NK-92 treated with Interleukin-12 subunit alpha and Interleukin-12 subunit beta, amount 100 ng/mL, for 24 hours (cell line): Measurements from ENCODE around the gene PM20D2.
"Not testable (repeated sequence)": the region's sequence is repeated elsewhere in the genome, so short reads cannot be mapped to it uniquely, and the experiment has no call there.

ENCODE experiments used
- DNase-seq: peaks from one replicate; lab custom pipeline; 2025; lab: John Stamatoyannopoulos, UW

The PM20D2 gene, protein sequence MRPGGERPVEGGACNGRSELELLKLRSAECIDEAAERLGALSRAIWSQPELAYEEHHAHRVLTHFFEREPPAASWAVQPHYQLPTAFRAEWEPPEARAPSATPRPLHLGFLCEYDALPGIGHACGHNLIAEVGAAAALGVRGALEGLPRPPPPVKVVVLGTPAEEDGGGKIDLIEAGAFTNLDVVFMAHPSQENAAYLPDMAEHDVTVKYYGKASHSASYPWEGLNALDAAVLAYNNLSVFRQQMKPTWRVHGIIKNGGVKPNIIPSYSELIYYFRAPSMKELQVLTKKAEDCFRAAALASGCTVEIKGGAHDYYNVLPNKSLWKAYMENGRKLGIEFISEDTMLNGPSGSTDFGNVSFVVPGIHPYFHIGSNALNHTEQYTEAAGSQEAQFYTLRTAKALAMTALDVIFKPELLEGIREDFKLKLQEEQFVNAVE

DNA sequence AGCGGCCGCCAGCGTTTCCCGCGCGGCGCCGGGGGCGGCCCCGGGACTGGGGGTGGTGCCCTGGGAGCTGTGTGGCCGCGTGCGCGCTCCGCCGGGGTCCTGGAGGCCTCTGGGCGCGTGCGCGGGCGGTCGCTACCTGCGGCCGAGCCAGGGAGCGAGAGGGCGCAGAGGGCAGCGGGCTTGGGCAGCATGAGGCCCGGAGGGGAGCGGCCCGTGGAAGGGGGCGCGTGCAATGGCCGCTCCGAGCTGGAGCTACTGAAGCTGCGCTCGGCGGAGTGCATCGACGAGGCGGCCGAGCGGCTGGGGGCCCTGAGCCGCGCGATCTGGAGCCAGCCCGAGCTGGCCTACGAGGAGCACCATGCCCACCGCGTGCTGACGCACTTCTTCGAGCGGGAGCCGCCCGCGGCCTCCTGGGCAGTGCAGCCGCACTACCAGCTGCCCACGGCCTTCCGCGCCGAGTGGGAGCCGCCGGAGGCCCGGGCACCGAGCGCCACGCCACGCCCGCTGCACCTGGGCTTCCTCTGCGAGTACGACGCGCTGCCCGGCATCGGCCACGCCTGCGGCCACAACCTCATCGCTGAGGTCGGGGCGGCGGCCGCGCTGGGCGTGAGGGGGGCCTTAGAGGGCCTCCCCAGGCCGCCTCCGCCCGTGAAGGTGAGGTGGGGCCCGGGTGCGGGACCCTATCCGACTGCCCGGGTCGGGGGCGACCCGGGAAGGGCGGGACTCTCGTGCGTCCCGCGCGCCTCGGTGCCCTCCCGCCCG is at the start of gene PM20D2:
Gene PM20D2, plus strand, starts transcription at position 100 of the 762 bp plus-strand sequence. Its CDS starts 90 bp downstream, at position 190.
- peak; percentile 85 for DNase-seq

DNA sequence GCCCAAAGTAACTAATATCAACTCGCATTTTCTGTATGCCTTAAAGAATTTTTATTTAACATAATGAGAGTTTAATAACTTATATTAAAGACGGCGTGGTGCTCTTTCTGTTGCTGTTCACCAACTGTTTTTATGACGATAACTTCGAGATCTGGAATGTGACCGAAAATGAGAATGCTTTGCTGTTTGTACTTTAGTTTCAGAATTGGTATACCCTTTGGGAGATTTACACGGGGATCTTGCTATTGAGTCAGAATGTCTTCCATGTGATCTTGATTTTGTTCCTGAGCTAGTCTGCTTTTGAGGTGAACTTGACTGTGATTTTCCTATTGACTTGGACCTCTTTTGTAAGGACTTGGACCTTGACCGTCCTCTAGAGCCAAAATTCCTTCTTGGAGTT is 47.4 kb upstream of the PM20D2 start:
- no peak for DNase-seq

DNA sequence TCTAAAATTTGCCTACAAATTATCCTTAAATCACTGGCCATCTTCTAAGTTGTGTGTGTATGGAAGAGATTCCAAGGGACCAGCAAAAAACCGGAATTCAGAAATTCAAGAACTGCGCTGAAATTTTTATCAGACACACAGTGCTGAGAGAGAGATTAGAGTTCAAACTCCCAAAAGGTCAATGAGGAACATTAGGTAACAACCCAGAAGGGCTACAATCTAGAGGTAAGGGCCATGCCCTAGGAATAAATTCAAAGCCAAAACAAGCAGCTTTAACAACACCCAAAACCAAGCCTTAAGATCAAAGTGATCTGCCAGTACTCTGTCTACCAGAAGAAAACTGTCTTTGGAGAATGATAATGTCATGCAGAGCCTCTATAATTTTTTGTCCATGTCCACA is 45.7 kb upstream of the PM20D2 start:
- no peak for DNase-seq

DNA sequence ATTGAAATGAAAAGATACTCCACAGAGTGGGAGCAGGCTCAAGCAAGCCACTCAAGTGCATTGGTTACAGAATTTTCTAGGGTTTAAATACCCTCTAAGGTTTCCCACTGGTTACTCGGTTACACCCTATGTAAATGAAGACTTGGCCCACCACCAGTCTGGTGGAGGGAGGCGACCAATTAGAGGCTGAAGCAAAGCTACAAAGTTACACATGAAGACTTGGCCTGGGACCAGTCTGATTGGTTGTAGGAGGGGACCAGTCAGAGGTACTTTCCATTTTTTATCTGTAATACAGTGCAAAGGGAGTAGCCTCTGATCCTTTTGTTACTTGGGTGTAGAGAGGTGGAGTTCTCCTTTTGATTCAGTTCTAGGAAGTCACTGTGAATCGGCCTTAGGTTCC is 35.6 kb upstream of the PM20D2 start:
- DNase-seq = no peak

DNA sequence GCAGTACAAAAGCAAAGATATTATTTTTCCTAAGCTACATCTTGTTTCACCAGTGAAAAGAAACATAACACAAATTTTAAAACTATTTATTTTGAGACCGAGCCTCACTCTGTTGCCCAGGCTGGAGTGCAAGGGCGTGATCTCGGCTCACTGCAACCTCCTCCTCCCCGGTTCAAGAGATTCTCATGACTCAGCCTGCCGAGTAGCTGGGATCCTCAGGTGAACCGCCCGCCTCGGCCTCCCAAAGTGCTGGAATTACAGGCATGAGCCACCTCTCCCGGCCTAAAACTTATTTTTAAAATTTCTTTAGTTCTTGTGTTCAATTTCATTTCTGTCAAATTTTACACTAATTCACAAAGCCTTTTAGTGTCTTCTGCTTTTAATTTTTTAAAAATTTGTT is 33.9 kb upstream of the PM20D2 start:
- no peak for DNase-seq

DNA sequence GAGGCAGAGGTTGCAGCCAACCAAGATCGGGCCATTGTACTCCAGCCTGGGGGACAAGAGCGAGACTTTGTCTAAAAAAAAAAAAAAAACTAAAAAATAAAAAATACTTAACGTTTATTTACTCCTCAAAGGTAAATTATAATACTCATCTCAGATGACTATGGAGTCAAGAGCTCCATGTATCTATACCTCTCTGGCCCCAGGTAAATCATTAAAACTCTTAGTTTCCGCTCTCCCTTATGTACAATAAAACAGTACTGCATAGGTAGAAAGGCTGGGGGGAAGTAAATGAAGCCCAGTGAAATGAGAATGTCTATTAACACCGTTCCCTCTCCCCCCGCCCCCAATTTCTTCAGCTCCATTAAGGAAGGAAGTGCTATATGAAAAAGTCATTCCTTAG is 29.2 kb upstream of the PM20D2 start:
- DNase-seq = no peak

DNA sequence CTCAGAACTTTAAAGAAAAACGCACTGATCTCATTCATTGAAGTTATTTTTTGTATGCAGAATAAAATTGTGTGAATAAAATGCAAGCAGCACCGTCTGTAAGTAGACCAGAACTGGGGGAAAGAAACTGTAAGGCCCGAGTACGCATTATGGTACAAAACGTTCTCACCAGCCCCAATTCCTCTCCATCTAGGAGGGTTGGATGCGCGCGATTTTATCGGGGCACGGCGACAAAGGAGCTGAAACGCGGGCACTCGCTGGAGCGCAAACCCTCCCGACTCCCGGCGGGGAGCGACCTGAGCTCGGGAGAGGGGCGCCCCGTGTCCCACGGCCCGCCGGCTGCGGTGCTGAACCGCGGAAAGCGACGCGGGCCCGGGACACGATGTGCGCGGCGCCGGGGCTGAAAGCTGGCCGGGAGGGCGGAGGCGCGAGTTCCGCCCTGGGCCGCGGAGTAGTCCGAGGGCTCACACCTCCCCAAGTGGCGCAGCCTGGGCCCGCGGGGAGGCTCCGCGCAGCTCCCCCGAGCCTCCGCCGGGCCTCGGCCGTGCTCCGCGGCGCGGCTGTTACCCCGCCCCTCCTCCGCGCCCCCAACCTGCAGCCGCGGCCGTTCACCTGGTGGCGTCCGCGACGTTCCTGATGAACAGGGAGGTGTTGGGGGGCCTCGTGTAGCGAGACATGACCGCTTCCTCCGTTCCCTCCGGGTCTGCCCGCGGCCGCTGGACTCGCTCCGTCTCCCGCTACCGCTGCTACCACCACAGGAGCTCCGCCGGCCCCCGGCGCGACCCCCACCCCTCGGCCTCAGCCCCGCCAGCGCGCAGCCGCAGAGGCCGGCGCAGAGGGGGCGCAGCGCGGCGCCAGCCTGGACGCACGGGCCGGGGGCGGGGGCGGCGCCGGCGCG is 28.4 kb upstream of the PM20D2 start, which contains the start of gene SRSF12:
Gene SRSF12, minus strand, starts transcription at position 861 of the 898 bp plus-strand sequence. Its CDS starts 184 bp downstream, at position 677.
- DNase-seq = no peak

DNA sequence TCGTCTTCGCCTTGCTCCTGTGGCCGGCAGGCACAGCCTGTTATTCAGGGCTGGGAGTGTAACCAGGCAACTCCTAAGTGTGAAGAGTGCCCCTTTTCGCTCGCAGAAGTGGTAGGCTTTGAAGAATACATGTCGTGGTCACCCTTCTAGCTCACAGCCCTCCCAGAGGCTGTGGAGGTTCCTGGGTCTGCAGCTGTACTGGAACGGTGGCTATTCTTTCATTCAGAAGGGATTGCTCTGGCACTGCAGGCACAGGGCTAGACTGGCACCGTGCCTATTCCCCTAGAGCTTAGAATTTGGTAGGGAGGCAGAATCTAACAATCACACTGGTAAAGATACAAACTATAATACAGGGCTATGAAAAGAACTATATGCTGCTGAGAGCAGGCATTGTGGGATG is 26.9 kb upstream of the PM20D2 start:
- no peak for DNase-seq

DNA sequence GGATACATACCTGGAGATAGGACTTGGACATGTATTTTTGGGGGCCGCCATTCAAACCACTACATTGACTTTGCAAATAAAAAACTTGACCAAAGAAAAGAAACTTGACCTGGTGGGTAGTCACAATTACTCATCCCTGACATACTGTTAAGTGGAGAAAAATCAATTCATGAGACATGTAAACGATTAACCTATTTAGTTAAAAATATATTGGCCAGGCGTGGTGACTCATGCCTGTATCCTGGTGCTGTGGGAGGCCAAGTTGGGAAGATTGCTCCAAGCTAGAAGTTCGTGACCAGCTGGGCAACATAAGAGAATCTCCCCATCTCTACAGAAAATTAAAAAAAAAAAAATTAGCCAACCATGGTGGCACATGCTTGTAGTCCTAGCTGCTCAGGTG is 25.5 kb upstream of the PM20D2 start:
- no peak for DNase-seq

DNA sequence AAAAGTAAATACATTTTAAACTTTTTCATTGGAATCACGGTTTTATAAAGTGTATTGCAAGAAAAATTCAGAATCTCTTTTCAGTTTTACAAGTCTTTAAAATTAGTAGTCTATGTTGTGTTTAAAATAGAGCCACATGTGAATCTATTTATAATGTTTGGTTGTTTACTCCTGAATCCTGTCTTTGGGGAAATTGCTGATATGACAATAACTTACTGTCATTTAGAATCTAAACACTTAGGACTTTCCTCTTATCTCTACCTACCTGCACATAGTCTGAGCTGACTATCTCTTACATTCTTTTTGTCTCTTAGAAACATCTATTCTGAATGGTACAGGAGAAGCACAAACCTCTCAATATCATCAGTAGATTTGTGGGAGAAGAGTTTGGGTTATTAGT is 23.9 kb upstream of the PM20D2 start:
- DNase-seq = no peak

DNA sequence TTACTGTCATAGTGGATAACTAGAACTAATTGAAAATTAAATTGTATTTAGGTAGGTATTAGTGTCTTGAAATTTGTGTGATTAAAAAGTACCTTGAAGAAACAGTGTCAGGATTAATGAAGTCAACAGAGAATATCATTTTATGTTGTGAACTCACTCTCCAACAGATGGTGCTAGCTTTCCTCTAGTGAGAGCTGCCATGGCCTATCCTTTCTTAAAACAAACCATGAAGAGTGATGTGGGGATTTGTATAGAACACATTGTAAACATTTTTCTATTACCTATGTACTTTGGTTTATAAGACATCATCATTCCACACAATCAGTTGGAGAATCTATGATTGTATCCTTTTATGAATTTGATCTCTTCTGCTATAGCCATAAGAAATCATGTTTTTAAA is 23.2 kb upstream of the PM20D2 start:
- DNase-seq = no peak

DNA sequence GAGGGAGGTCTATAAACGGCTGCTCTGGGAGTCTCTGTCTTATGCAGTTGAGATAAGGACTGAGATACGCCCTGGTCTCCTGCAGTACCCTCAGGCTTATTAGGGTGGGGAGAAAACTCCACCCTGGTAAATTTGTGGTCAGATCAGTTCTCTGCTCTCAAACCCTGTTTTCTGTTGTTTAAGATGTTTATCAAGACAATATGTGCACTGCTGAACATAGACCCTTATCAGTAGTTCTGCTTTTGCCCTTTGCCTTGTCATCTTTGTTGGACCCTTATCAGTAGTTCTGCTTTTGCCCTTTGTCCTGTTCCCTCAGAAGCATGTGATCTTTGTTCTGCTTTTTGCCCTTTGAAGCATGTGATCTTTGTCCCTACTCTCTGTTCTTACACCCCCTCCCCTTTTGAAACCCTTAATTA is 17.6 kb upstream of the PM20D2 start:
- not testable (repeated sequence) for DNase-seq

DNA sequence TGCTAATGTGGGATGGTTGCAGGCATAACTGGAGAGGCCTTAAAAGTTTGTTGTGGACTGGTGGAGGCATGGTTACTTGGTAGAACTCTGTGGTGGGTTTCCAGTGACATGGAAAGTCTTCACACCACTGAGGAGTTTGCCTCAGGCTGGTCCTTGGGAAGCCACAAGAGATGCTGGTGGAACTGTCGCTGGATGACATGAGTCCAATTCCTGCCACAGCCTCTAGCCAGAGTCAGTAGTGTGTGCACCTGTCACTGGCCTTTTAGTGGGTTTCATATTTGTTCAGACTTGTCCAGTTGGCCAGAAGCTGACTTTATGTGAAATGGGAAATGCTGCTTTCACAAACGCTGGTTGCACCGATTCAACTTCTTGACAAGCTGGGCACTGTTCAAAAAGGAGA is 14.3 kb upstream of the PM20D2 start:
- no peak for DNase-seq

DNA sequence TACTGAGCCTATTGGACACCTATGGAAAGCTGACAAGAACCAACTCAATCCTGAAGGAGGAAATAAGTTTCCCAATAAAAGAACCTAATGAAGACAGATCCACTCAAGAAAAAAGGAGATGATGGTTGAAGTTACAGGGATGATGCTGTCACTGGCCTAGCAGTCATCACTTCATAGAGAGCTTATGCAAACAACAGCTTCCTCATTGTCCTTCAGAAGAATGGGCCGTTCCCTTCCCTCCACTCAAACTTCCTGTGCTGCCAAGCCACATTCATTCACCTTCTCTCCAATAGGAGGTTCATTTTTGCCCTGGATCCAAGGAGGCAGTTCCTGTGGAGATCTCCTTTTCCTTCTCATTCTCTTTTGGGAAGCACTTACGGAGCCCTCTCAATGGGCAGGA is 13.8 kb upstream of the PM20D2 start:
- DNase-seq = no peak

DNA sequence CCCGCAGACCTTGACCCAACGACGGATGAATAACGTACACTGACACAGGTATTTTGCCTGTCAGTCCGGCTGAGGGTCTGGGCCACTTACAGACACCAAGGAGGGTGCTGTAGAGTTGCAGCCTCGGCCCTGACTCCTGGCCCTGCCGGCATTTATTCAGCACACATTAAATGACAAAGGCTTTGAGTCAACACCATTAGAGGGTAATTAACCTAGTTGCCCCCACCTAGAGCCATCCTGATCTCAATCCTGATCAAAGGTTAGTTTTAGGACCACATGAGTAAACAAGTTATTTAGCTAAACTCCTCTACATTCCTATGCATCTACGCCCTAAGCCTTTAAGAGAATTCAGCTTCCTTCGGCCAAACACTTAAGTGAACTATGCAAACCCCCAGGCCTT is 11.9 kb upstream of the PM20D2 start:
- no peak for DNase-seq

DNA sequence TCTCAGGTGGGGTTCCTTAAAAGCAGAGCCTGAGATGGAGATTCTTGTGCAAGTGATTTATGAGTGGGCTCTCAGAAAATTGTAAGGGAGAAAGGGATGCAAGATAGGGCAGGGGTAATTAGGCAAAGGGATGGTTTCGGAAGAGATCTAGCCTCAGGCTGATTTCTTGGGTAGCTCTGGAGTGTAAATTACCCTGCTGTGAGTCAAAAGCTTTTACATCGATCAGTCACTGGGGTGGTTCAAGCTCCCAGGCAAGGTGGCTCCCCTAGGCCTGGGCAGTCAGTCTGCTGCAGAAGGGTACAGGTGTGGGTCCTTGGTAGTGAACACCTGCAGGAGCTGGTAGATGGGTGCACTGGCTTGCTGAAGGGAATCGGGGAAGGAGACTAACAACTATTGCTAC is 11.1 kb upstream of the PM20D2 start:
- no peak for DNase-seq

DNA sequence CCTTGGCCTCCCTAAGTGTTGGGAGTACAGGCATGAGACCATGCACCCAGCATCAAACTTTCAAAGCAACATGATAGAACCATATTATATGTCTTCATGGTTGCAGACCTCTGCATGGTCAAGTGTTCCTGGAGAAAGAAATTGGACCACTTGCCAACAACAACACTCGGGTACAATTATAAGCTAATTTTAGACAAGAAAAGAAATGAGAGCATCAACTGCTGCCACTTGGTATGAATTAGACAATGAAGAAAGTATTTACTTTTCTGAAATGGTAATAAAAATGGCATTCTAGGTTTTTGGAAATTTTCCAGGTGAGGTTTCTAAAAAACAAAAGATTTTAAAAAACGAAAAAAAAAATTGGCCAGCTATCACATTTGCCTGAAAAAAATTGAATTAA is 7.7 kb upstream of the PM20D2 start:
- no peak for DNase-seq

DNA sequence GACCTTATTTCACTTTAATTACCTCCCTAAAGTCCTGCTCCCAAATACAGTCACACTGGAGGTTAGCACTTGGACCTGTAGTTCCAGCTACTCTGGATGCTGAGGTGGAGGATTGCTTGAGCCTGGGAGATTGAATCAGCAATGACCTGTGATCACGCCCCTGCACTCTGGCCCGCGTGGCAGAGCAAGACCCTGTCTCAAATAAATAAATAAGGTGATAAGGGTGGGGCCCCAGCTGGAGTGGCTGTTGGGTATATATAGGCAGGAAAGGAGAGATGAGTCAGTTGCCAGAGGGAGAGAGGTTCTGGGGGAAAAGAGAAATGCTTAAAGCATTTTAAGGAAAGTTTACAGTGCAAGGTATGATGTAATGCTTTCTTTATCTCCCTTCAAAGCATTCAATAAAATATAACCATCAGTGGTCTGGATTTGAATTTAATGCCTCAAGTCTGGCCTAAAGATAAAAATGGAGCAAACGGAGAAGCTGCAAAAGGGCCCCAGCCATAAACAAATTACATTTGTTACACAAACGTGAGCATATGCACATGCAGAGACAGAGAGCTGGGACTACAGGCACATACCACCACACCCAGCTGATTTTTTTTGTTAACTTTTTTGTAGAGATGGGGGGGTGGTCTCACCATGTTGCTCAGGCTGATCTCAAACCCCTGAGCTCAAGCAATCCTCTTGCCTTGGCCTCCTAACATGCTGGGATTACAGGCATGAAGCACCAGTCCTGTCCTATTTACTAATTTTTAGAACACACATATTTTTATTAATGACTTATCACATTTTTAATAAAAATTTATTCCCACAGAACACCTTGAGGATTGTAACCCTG is 6.1 kb upstream of the PM20D2 start:
- no peak for DNase-seq

DNA sequence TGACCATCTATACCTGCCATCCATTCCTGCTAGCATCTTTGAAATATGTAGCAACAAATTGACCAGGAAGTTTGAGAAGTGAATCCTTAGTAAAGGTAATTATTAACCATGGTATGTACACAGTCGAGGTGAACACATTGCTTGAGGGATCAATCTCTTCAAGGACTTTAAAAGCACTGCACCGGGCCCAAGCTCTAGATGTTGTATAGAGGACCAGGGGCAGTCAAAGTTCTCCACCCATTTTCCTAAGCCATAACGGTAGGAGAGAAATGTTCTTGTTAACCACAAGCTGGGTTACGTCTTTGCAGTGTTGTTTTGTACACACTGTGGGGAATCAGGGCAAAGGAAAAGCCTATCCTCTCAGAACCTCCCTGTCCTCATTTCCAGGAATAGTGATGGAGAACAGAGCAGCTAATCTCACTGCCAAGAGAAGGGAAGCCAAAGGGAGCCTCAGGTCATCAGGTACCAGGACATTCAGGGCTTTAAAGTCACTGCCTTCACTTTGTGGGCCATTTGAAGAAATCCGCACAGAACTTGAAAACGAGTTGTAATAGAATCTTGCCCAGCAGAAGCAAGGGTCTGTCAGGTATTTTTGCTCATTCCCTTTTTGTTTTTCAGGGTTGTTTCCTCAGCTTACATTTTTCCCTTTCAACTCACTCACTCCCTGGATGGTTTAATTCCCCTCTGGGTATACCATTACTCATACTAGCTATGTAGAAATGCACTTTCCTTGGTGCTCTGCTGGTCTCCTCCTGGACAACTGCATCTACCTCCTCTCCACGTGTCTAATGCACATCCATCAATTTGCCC is 5.3 kb upstream of the PM20D2 start:
- no peak for DNase-seq

DNA sequence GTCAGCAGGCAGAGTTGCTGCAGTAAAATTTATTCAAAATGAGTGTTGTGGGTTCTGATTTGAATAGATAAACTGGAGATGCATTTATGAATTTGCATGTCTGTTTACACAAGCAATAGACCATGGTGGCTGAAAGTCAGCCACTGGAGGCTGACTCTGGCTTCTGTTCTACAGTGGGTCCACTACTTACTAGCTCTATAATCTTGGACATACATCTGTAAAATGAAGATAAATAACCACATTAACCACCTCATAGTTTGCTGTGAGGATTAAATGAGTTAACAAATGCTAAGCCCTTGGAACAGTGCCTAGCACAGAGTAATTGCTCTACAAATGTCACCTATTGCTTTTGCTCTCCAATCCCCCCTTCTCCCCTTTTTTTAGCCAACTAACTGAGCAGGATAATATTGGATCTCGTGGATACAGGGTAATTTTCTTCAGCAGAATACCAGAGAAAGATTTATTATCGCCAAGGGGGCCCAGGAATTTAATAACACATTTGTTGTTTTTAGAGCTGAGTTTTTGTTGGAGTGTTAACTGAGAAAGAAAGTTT is 1.4 kb upstream of the PM20D2 start:
- DNase-seq = no peak
